HG02798 (cell line): ENCODE measurements around the gene NDUFA13.

Experiments
- ATAC-seq: cut with Tn5 transposase; IDR thresholded peaks from one replicate; pipeline ENCODE4 v1.9.1; 2021; ENCODE audit warnings: mild to moderate bottlenecking; ENCODE audit not compliant: unreplicated experiment, poor library complexity

Gene NDUFA13

DNA sequence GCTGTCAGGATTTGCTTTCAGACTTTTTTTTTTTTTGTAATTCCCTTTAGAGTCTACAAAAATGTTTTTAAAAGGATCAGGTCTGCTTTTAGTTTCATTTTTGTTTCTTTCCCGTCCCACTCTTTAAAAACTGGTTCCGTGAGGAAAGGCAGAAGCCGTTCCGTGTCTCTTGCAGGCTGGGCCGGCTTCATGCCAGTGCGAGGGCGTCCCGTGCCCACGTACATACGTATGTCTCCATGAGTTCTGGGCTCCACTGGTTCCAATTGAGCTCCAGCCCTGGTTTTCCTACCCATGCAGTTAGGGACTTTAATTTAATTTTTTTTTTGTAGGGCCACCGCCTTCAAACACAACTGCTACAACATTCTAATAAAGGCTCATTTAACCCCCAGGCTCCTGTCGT is 9.4 kb upstream of the NDUFA13 start:
- ATAC-seq = no peak

DNA sequence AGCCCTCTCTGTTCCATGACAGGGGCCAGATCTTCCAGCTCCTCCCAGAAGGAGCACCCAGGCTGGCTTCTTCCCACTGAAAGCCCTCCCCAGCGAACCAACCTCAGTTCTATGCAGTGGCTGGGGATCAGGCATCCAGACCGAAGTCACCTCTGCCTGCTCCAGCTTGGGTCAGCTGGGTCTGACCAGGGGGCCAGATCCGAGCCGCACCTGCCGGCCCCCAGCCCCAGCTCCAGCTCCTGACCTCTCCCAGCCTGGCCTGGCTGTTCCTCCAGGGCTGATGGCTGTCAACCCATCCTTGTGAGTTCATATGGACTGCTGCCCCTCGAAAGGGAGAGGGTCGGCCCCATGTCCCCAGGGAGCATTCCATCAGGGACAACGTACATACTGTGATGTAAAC is 8.7 kb upstream of the NDUFA13 start:
- ATAC-seq = no peak

DNA sequence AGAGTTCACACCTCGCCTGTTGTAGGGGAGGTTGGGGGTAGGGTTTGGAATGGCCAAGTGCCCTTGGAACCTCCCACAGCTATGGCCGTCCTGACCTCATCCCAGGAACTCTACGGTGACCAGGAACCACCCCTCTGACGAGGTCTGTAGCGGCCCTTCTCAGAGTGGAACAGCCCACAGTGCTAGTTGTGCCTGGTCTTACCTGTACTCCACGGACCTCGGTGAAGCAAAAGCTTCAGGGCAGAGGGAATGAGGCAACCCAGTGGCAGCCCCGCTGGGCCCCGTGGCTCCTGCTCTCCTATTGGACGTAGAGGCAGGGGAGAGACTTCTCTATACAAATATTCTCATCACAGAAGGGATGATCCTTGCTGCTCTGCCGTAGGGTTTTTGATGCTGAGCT is 7.8 kb upstream of the NDUFA13 start:
- no peak for ATAC-seq

DNA sequence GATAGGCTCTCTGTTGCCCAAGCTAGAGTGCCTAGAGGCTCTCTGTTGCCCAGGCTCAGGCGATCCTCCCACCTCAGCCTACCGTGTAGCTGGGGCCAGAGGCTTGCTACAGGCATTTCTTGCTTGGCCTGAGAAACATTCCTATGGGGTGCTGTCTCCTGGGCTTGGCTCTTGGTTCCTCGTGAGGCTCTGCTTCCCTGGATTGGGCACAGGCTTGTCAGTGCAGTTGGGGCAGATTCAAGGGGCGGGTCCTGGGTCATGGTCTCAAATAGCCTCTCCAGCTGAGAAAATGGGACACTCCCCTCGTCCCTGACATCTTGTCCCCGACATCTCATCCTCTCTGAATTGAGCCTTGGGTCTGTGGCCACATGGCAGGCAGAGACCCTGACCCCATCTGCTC is 5.6 kb upstream of the NDUFA13 start:
- ATAC-seq = no peak

DNA sequence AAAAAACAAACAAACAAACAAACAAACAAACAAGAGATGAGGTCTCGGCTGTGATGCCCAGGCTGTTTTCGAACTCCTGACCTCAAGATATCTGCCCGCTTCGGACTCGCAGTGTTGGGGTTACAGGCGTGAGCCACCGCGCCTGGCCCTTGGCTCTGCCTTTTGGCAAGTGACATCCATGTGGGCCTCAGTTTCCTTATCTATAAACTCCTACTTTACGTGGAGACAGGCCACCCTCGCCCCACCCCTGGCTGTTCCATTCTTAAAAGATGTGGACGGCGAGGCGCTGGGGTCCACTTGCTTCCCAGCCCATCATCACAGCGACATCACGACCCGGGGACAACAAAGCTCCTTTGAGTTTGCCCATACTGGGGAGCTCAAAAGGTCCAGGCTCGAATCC is 2.3 kb upstream of the NDUFA13 start:
- ATAC-seq = no peak

DNA sequence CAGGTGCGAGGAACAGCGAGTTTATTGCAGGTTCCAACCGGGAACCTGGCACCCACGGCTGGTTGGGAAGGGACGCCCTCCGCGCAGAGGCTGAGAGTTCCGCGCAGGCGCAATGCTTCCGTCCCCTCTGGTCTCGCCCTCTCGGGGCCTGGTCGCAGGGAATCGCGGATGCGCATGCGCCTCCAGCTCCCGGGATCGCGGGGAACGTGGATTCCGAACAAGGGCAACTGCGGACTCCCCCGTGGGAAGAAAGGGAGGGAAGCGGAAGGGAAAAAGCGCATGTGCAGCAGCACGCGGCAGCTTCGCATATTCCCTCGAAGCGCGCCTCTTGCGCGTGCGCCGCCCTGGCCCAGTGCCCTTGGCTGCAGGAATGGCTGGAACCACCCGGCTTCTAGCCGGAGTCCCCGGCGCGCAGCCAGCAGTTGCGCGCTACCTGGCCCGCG is 1.8 kb upstream of the NDUFA13 start:
- no peak for ATAC-seq

DNA sequence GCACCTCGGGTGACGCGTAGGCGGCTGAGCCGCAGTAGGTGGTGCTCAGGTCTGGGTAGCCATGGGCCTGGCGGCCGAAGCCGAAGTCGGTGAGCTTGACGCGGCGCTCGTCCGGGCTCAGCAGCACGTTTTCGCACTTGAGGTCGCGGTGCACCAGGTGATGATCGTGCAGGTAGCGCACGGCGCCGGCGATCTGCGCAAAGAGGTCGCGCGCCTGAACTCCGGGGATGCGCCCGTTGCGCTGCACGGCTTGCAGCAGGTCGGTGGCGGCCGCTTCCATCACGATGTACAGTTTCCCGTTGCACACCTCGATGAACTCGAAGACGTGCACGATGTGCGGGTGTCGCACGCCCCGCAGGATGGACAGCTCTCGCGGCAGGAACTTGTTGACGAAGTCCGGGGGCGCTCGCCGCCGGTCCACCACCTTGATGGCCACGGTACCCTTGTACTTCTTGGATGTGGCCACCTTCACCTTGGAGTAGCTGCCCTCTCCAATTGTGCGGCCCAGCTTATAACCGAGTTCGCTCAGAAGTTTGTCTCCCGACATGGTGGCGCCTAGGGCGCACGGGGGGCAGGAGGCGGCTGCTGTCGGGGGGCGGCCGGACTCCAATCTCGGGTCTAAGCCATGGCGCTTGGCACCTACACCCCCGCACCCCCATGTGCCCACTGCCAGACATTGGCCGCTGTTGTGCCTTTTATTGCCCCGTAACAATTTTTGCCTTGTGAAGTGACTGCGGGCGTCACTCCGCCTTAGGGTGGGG is 964 bp upstream of the NDUFA13 start, which contains the start of gene TSSK6:
Gene TSSK6 (minus strand): TSS at position 668 of the 761 bp plus-strand sequence. CDS start 121 bp downstream, at position 547.
- ATAC-seq = no peak

DNA sequence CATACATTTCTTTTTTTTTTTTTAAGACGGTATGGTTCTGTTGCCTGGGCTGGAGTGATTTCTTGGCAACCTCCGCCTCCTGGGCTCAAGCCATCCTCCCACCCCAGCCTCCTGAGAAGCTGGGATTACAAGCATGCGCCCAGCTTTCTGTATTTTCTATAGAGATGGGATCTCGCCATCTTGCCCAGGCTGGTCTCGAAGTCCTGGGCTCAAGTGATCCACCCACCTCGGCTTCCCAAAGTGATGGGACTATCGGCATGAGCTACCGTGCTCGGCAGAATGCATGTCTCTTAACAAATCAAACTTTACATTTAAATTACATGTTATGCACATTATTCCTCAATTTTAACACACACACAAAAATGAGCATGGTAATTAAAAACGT is 1.2 kb downstream of the NDUFA13 start:
- no peak for ATAC-seq

DNA sequence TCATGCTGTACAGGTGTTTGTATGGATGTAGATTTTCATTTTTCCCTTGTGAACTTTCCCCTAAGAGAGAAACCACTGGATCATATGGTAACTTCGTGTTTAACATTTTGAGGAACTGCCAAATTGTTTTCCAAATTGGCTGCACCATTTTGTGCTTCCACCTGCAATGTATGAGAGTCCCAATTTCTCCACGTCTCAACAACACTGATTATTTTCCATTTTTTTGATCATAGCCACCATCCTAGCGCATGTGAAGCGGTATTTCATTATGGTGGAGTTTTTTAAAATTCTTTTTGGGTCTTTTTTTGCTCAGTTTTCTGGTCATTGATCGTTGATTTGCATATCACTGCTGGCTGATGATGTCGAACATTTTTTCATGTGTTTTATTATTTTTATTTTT is 5.0 kb downstream of the NDUFA13 start:
- ATAC-seq = no peak

DNA sequence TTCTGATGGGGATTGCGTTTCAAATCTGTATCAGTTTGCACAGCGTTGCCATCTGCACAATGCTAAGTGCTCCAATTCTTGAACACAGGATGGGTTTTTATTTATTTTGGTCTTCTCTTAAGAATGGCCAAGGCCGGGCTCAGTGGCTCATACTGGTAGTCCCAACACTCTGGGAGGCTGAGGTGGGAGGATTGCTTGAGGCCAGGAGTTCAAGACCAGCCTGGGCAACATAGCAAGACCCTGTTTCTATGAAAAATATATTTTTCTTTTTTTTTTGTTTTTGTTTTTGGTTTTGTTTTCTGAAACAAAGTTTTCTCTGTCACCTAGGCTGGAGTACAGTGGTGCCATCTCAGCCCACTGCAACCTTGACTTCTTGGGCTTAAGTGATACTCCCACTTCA is 7.2 kb downstream of the NDUFA13 start:
- ATAC-seq = no peak

DNA sequence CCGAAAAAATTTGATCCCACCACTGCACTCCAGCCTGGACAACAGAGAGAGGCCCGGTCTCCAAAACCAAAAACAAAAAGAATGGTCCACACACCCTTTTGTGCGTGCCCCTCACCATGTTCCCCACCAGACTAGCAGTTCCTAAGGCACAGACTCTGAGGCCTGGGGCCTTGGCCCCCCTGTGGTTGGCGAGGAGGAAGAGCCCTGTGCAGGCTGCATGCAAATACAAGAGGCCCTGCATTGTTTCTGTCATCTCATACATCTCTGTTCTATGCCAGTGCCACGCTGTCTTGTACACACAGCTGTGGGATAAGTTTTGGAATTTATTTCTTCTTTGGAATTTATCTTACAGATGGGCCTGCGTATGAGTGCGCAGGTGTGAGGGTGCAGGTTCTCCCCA is 8.0 kb downstream of the NDUFA13 start:
- peak; percentile 54 for ATAC-seq

DNA sequence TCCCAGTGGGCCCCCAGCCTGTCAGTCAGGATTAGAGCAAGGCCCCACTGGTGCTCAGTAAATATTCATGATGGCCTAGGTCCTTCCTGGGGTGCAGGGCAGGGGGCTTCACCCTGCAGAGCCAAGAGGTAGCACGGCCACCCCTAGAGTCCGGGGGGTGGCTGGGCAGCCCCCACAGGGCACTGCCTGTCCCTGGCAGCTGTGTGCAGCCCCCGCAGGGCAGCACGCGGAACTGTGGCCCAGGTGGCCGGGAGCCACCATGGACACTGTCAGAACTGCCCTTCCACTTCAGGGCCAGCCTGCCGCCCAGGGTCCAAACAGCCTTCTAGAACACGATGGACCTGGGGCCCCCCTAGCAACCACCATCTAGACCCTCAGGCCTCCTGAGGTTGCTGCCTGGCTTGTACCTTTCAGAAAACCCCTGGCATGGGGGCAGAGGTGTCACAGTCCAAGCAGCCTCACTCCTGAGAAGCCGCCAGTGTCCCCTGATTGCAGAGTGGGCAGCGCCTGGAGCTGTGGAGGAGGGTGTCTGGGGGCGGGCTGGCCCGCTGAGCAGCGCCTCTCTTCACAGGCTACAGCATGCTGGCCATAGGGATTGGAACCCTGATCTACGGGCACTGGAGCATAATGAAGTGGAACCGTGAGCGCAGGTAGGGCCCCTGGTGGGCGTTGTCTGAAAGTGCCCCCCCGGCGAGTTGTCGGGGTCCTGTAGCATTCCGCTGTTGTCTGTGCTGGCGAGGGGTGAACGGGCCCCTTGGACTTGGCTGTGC is 9.8 kb downstream of the NDUFA13 start:
- no peak for ATAC-seq

DNA sequence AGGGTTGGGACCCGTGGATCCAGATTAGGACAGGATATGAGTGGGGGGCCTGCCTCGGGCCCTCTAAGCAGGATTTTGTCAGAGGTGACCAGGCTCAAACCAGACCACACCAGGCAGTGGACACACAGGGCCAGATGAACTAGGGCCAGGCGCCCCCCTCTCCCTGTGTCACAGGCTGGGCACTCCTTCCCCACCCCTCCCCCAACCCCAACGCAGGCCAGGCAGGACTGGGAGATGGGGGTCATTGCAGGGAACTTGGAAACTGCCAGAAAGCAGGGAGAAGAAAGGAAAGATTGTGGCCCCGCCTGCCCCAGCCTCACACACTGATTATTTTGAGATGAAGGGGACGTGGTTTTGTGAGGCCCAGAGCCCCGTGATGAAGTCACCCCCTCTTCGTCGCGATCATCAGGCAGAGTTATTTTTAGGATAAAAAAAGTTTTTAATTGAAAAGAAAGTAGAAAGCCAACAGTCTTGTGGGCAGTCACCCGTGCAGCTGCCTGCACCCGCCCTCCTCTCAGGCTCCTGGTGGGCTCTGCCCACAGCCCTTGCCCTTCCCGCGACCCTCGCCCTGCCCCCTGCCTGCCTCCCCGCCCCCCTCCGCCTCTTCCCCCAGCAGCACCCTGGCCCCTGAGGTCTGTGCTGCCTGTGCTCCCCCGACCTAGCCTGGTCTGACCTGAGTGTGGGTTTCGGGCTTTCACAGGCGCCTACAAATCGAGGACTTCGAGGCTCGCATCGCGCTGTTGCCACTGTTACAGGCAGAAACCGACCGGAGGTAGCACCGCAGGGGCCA is 10.8 kb downstream of the NDUFA13 start:
- no peak for ATAC-seq

DNA sequence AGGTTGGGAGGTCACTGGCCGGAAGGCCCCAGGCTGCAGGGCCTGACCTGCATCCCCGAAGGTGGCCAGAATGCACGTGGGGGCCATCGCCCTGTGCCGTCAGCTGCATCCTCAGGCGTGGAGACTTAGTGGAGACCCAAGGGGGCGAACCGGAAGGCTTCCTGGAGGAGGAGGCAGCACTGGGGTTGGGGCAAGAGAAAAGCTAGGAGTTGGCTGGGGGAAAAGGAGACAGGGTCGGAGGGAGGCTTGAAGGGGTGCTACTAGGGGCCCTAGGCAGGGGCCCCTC is 11.3 kb downstream of the NDUFA13 start:
- ATAC-seq = no peak

DNA sequence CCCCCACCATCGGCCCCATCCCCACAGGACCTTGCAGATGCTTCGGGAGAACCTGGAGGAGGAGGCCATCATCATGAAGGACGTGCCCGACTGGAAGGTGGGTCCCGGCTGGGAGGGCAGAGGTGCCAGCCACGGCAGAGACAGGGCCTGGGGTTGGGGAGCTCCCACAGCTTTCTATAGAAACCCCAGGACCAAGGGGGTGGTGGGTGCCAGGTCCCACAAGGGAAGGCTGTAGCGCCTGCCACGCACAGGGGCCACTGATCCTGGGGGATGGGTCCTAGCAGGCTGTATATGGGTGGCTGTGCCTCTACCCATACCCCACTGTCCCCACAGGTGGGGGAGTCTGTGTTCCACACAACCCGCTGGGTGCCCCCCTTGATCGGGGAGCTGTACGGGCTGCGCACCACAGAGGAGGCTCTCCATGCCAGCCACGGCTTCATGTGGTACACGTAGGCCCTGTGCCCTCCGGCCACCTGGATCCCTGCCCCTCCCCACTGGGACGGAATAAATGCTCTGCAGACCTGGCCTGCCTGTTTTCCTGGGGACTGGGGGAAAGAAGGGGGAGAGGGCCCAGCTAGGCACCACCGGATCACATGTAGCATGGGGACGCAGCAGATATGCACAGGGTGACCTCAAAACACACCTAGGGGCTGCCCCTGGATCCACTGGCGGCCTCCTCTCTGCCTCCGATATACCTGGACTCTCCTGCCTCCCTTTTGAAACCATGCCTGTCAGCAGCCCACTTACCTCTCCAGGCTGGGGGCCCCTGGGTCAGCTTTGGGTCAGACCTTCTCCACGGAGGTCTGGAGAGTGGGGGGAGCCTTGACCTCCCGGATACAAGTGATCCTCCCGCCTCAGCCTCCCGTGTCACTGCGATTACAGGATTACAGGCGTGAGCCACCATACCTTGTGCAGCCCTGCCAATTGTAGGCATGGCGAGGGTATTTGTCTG is 11.9 kb downstream of the NDUFA13 start:
- ATAC-seq = no peak

DNA sequence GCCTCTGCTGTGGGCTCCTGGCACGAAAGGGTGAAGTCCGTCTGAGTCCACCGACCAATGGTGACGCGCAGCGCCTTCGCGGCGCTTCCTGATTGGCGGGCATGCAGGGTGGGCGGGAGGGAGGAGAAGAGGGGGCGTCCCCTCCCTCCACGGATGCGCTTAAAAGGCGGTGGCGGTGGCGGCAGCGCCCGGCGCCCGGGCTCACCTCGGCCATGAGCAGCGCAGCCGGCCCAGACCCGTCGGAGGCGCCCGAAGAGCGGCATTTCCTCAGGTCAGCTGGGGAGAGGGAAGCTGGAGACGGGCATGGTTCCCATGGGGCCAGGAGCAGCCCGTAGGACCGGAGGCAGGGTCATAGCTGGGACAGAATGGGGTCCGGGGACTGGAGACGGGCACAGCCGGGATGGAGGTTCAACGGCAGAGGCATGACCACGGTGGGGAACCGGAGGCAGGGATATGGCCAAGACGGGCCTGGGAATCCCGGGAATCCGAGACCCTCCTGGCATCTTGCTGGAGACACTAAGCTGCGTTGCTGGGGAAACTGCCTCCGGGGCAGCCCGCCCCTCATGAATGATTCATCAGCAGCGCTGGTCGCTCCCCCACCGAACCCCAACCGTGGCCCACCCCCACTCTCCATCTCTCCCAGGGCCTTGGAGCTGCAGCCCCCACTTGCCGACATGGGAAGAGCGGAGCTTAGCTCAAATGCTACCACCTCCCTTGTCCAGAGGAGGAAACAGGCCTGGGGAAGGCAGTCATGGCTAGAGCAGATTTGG is 12.9 kb downstream of the NDUFA13 start, which contains the start of gene YJEFN3:
Gene YJEFN3 (plus strand): TSS at position 191 of the 770 bp plus-strand sequence. CDS start 22 bp downstream, at position 213.
- ATAC-seq = no peak

DNA sequence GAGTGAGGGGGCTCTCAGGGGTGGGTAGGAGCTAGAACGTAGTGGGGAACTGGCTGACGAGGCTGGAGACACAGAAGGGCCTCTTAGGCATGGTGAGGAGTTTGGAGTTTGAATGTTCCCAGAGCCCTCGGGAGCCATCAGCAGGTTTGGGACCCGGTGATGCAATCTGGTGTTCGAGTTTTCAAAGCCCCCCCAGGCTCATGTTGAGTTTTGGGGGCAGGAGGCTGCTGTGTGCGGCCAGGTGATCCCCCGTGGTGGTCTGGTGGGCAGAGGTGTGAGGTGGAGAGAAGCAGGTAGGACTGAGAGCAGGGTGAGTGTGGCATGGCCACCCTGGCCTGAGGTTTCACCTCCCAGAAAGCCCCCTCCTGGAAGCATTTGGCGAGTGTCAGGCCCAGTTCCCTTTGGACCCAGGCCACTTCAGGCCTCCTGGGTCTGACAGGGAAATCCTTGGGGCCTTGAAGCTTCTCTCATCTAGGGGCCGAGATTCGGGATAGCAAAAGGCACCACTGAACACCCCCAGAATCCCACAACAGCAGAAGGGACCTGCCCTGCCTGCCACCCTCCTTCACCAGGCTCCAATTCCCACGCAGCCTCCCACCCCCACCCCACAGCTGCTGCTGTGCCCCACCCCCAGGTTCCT is 13.9 kb downstream of the NDUFA13 start:
- ATAC-seq = no peak

DNA sequence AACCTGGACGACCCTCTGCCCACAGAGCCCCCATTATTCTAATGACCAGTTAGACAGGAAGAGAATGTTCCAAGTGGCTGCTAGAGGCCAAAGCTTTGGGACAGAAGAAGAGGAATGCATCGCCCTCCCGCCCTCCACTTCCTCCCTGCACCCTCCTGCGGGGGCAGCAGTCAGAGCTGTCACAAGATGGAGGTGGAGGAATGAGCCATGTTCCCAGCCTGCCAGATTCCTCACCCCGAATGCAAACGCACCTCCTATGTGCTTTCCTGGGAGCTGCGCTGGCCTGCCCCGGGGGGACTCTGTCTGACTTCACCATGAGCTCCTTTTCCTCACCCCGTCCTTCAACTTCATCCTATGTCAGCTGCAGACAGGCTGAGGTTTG is 14.4 kb downstream of the NDUFA13 start:
- ATAC-seq = no peak

DNA sequence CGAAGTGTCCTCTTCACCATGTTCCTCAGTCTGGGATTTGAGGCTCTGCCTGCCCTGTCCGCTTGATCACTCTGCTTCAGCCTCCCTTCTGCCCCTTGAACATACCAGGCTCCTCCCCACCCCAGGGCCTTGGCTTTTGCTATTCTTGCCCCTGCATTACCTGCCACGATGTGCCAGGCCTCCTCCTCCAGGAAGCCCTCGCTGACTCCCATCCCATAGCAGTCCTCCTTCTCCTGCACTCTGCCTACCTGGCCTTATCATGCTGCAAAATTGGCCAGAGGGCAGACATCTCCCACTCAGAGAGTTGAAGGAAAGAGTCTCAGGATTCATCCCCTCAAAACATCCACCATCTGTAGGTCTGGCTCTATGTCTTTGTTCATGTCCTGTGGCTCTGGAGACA is 14.9 kb downstream of the NDUFA13 start:
- ATAC-seq = no peak
